Tibial nerve (tissue), 4 donors: ENCODE measurements around the gene SLC20A1. TPM values are rescaled to one million over a fixed set of nuclear protein-coding genes. Genes with fewer than 3 reads are reported as not detected.

Experiments used
- DNase-seq, 2 donors: peaks; one replicate each; pipeline ENCODE4 v3.0.0-alpha.2; 2019; ENCODE audit warnings: low spot score in 2 of 2
- H3K27ac ChIP-seq, 4 donors: fragments of 200-600 bp; sonication (generic) in 3 of 4; one replicate each; pipeline ENCODE4 v1.5.1; 2017 to 2019; ENCODE audit warnings: mild to moderate bottlenecking in 1 of 4
- H3K27me3 ChIP-seq, 2 donors: fragments of 200-600 bp; sonication (generic) in 1 of 2; one replicate each; pipeline versions ENCODE4 v1.5.1 to v1.6.0; 2017 to 2019
- H3K36me3 ChIP-seq, 3 donors: fragments of 200-600 bp; sonication (generic); one replicate each; pipeline ENCODE4 v1.5.1; 2018 to 2019
- H3K4me1 ChIP-seq, 4 donors: fragments of 200-600 bp; sonication (generic) in 3 of 4; one replicate each; pipeline ENCODE4 v1.5.1; 2017 to 2019
- H3K4me3 ChIP-seq, 4 donors: fragments of 200-600 bp; sonication (generic) in 3 of 4; one replicate each; pipeline ENCODE4 v1.5.1; 2017 to 2019; ENCODE audit warnings: mild to moderate bottlenecking in 1 of 4, moderate library complexity in 1 of 4
- H3K9me3 ChIP-seq, 4 donors: fragments of 200-600 bp; sonication (generic) in 3 of 4; one replicate each; pipeline ENCODE4 v1.5.1; 2017 to 2019
- EP300 ChIP-seq, 2 donors: sonication (generic); formaldehyde crosslinking; IDR thresholded peaks; one replicate each; pipeline ENCODE4 v1.6.1; 2017; ENCODE audit warnings: antibody characterized with exemption in 2 of 2, mild to moderate bottlenecking in 1 of 2
- POLR2A ChIP-seq, 2 donors: fragments of 450-650 bp; IDR thresholded peaks; one replicate each; pipeline ENCODE4 v1.6.1; 2017; ENCODE audit warnings: antibody characterized with exemption in 2 of 2, mild to moderate bottlenecking in 2 of 2, moderate library complexity in 2 of 2
- WGBS, 2 donors: methylation state at CpG; one replicate each; pipeline ENCODE4 v1.1.5; 2018; 5-methylcytosine and 5-hydroxymethylcytosine counted together
- total RNA-seq, 4 donors: library from RNA; depleted of rRNA; stranded (reverse); fragments of >200 nt; gene quantifications; one replicate each; pipeline ENCODE4 v1.1.0, GENCODE V29; 2016
- TF ChIP-seq, protein P1 (sequence below), 5 experiments: fragments of 200-600 bp in 3 of 5; fragments of 450-650 bp in 2 of 5; sonication (generic) in 3 of 5; IDR thresholded peaks; one replicate each; pipeline ENCODE4 v1.5.1; 2016 to 2019; ENCODE audit warnings: antibody characterized with exemption in 5 of 5, mild to moderate bottlenecking in 3 of 5, moderate library complexity in 2 of 5

SLC20A1 gene
- total RNA-seq, 4 donors from 2014 or later = 19.3 to 50.5 (median 32.8) TPM

DNA sequence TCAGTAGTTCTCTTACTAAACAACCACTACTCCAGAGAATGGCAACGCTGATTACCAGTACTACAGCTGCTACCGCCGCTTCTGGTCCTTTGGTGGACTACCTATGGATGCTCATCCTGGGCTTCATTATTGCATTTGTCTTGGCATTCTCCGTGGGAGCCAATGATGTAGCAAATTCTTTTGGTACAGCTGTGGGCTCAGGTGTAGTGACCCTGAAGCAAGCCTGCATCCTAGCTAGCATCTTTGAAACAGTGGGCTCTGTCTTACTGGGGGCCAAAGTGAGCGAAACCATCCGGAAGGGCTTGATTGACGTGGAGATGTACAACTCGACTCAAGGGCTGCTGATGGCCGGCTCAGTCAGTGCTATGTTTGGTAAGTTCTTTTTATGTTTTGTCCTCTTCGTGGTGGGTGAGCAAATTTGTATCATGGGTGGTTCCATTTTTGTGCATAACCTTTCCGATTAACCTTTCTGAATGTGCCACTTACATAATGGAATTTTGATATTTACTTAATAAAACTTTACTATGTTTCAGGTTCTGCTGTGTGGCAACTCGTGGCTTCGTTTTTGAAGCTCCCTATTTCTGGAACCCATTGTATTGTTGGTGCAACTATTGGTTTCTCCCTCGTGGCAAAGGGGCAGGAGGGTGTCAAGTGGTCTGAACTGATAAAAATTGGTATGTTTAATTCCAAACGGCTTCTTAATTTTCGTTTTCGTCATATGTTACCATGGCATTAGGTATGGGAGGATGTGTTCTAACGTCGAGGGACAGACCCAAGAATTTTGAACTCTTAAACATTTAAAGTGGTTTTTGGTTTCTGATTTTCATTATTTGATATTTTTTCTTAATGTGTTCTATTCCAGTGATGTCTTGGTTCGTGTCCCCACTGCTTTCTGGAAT is 1.3 kb downstream of the SLC20A1 start:
- Histone ChIP-seq H3K9me3 (no peaks in the 10 kb centered on the region), H3K27me3 (no peaks in the 10 kb centered on the region), H3K27ac (peak overlapping the region; percentile 90 to 99 (median 95)), H3K4me3 (peak overlapping the region; percentile 85 to 98 (median 89)), H3K4me1 (peaks cover 0 to 57% (median 13%) of the 10 kb centered on the region in 4 donors), H3K36me3 (peaks cover 0 to 38% (median 4%) of the 10 kb centered on the region in 3 donors)
- TF ChIP-seq, protein P1, sequence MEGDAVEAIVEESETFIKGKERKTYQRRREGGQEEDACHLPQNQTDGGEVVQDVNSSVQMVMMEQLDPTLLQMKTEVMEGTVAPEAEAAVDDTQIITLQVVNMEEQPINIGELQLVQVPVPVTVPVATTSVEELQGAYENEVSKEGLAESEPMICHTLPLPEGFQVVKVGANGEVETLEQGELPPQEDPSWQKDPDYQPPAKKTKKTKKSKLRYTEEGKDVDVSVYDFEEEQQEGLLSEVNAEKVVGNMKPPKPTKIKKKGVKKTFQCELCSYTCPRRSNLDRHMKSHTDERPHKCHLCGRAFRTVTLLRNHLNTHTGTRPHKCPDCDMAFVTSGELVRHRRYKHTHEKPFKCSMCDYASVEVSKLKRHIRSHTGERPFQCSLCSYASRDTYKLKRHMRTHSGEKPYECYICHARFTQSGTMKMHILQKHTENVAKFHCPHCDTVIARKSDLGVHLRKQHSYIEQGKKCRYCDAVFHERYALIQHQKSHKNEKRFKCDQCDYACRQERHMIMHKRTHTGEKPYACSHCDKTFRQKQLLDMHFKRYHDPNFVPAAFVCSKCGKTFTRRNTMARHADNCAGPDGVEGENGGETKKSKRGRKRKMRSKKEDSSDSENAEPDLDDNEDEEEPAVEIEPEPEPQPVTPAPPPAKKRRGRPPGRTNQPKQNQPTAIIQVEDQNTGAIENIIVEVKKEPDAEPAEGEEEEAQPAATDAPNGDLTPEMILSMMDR (IDR thresholded peaks at IDR 0.05) = no peak
- TF ChIP-seq EP300 (IDR thresholded peaks at IDR 0.05) (no peak), POLR2A (IDR thresholded peaks at IDR 0.05) (no peak)
- 46 to 48% methylated on average over 20 of the region's 20 CpGs for WGBS, 2 donors
- DNase-seq = no peak

DNA sequence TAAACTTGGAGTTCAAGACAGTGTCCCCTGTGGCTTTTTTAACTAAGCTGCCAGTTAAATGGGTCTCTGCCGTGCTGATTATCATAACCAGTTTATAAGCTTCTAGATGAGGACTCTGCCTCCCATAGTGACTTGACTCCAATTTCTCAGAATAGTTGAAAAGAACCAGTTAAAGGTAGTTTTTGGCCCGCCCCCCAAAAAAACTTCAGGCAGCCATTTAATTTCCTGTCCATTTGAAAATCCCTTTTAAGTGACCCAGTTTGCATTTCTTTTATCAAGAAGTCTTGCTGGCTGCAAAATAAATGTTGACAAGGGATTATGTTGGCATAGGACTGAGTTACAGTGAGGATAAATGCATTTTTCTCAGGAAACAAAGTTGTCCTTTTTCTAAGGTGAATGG is 2.3 kb downstream of the SLC20A1 start:
- no peak overlapping the region for H3K27ac ChIP-seq
- H3K9me3 ChIP-seq = no peaks in the 10 kb centered on the region
- 80 to 85% methylated on average over 2 of the region's 2 CpGs for WGBS, 2 donors
- peaks cover 0 to 57% (median 13%) of the 10 kb centered on the region in 4 donors for H3K4me1 ChIP-seq
- H3K4me3 ChIP-seq = no peak overlapping the region
- no peaks in the 10 kb centered on the region for H3K27me3 ChIP-seq
- H3K36me3 ChIP-seq = peaks cover 0 to 48% (median 10%) of the 10 kb centered on the region in 3 donors
- no peak for TF ChIP-seq POLR2A (IDR thresholded peaks at IDR 0.05)
- TF ChIP-seq, protein P1 (IDR thresholded peaks at IDR 0.05) = no peak
- no peak for TF ChIP-seq EP300 (IDR thresholded peaks at IDR 0.05)
- DNase-seq = no peak

DNA sequence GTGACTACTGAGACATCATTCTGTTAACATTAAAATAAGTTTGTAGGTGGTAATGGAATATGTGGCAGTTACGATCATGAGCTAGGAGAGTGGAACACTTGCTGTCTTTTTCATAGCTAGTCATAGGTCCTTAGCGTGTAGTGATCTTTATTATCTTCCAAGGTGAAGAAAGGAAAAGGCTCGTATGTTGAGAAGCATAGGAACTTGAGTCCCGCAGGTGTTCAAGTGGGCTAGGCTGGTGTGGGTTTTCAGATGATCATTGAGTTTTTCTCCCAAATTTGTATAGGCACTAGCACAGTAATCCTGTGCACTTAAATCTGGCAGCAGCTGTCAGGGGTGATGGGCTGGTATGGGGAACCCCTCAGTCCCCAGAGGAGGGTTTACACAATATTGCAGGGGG is 10.9 kb downstream of the SLC20A1 start:
- Histone ChIP-seq H3K27me3 (no peaks in the 10 kb centered on the region), H3K36me3 (peaks cover 0 to 98% (median 9%) of the 10 kb centered on the region in 3 donors), H3K4me3 (no peak overlapping the region), H3K27ac (no peak overlapping the region), H3K4me1 (no peaks in the 10 kb centered on the region), H3K9me3 (no peaks in the 10 kb centered on the region)
- no peak for TF ChIP-seq EP300 (IDR thresholded peaks at IDR 0.05)
- TF ChIP-seq, protein P1 (IDR thresholded peaks at IDR 0.05) = no peak
- TF ChIP-seq POLR2A (IDR thresholded peaks at IDR 0.05) = no peak
- no peak for DNase-seq
- WGBS, 2 donors = 91 to 94% methylated on average over 4 of the region's 4 CpGs

DNA sequence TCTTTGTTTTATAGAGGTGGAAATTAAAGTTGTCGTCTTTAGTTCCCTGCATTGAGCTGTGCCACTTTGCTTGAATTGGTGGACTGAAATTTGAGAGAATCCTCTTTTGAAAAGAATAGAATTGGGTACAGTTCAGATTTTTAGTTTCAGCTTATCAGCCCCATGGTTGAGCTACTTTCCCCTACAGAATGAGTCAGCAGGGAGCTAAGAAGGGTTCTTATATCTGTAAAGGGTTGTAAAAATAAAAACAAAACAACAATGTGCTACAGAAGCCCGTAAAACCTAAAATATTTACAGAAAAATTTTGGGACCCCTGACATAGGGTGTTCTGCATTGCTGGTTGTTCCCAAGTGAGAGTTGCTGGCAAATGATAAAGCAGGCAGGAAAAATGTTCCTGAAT is 12.6 kb downstream of the SLC20A1 start:
- TF ChIP-seq EP300 (IDR thresholded peaks at IDR 0.05) = no peak
- TF ChIP-seq, protein P1 (IDR thresholded peaks at IDR 0.05) = no peak
- no peak for TF ChIP-seq POLR2A (IDR thresholded peaks at IDR 0.05)
- Histone ChIP-seq H3K36me3 (peaks cover 0 to 98% (median 13%) of the 10 kb centered on the region in 3 donors), H3K27ac (no peak overlapping the region), H3K27me3 (no peaks in the 10 kb centered on the region), H3K9me3 (no peaks in the 10 kb centered on the region), H3K4me3 (no peak overlapping the region), H3K4me1 (no peaks in the 10 kb centered on the region)
- no peak for DNase-seq
- WGBS, 2 donors = 81 to 86% methylated on average over 2 of the region's 2 CpGs
